H1 (cell line): Measurements from ENCODE around the gene RBBP5. TPM values are rescaled to one million over a fixed set of nuclear protein-coding genes. Genes with fewer than 3 reads are reported as not detected.

Experiments used
- polyA plus RNA-seq, 7 experiments: library from polyadenylated mRNA; depleted of rRNA in 3 of 7; stranded (reverse) in 5 of 7; unstranded in 2 of 7; fragments of >200 nt in 5 of 7; fragments of 200-250 nt in 2 of 7; gene quantifications; 1 replicate in 5 of 7; 2 replicates in 1 of 7; 4 replicates in 1 of 7; pipeline versions ENCODE4 v1.2.1 to v1.2.3, GENCODE V29; 2011 to 2013; ENCODE audit warnings: missing spikeins in 2 of 7, mixed read lengths in 2 of 7
- total RNA-seq: library from RNA; stranded (reverse); fragmentation: NEBNext Ultra II Directional; extraction: Animal tissue kit (Norgen Biotek cat#: 25700); gene quantifications from 2 replicates; pipeline ENCODE4 v1.2.1, GENCODE V29; 2021

The RBBP5 gene
- total and polyA plus RNA-seq, 2 of the 8 experiments (the other 6 are each of a cell fraction or from before 2014, with no cell fraction given): 6.7 to 21.5 TPM

Other genes with a start within 250 kb of the RBBP5 start
- gene CNTN2, start 78.8 kb downstream of the RBBP5 start, total RNA-seq: 3.9 TPM in 2 replicates
- 1.2 and 2.3 TPM in 2 replicates for gene CNTN2, start 78.8 kb downstream of the RBBP5 start, polyA plus RNA-seq (2011; rRNA removed)
- 5.8 and 5.9 TPM in 2 replicates for gene TMEM81, start 37.5 kb downstream of the RBBP5 start, total RNA-seq
- gene TMEM81, start 37.5 kb downstream of the RBBP5 start, polyA plus RNA-seq (2011; rRNA removed): 1.3 and 2.1 TPM in 2 replicates
- gene DSTYK, start 89.7 kb upstream of the RBBP5 start, total RNA-seq: 7.9 and 8.5 TPM in 2 replicates
- gene DSTYK, start 89.7 kb upstream of the RBBP5 start, polyA plus RNA-seq (2011; rRNA removed): 2.4 and 2.7 TPM in 2 replicates
- gene TMCC2, start 106.0 kb upstream of the RBBP5 start, total RNA-seq: 6.7 and 7.2 TPM in 2 replicates
- 6.8 and 9.7 TPM in 2 replicates for gene TMCC2, start 106.0 kb upstream of the RBBP5 start, polyA plus RNA-seq (2011; rRNA removed)
- 12.7 and 12.9 TPM in 2 replicates for gene NUAK2, start 199.8 kb upstream of the RBBP5 start, total RNA-seq
- gene NUAK2, start 199.8 kb upstream of the RBBP5 start, polyA plus RNA-seq (2011; rRNA removed): 9.4 and 14.5 TPM in 2 replicates
- 2.5 and 3.4 TPM in 2 replicates for gene KLHDC8A, start 234.9 kb upstream of the RBBP5 start, total RNA-seq
- 1.9 and 2.5 TPM in 2 replicates for gene KLHDC8A, start 234.9 kb upstream of the RBBP5 start, polyA plus RNA-seq (2011; rRNA removed)